HG03064 (cell line): ENCODE data around the gene PPP2R3A.
"Not testable (repeated sequence)": the region's sequence is repeated elsewhere in the genome, so short reads cannot be mapped to it uniquely, and the experiment has no call there.

Source experiments
- ATAC-seq: cut with Tn5 transposase; IDR thresholded peaks from one replicate; pipeline ENCODE4 v1.9.1; 2021; ENCODE audit warnings: low read depth; ENCODE audit not compliant: unreplicated experiment

Gene PPP2R3A

GRCh38 chr3:136144397-136144796 lies 178.9 kb downstream of the PPP2R3A start:
- not testable (repeated sequence) for ATAC-seq

GRCh38 chr3:136146981-136147729 lies 181.6 kb downstream of the PPP2R3A start:
- ATAC-seq, result no peak

GRCh38 chr3:136149667-136150066 lies 184.1 kb downstream of the PPP2R3A start:
- ATAC-seq, result no peak

- ATAC-seq, result no peak
Observed at GRCh38 chr3:136151219-136151618, 185.7 kb downstream of the PPP2R3A start.

GRCh38 chr3:136152176-136152843 lies 186.8 kb downstream of the PPP2R3A start:
- ATAC-seq, result no peak

- no peak for ATAC-seq
Observed at GRCh38 chr3:136152963-136153362, 187.4 kb downstream of the PPP2R3A start.

GRCh38 chr3:136161516-136161915 lies 196.0 kb downstream of the PPP2R3A start:
- ATAC-seq, result no peak

- no peak for ATAC-seq
Observed at GRCh38 chr3:136162322-136162721, 196.8 kb downstream of the PPP2R3A start.

- ATAC-seq, result not testable (repeated sequence)
Observed at GRCh38 chr3:136163607-136164006, 198.1 kb downstream of the PPP2R3A start.

- ATAC-seq, result no peak
Observed at GRCh38 chr3:136166507-136166906, 201.0 kb downstream of the PPP2R3A start.

- ATAC-seq, result not testable (repeated sequence)
Observed at GRCh38 chr3:136168236-136168635, 202.7 kb downstream of the PPP2R3A start.

- no peak for ATAC-seq
Observed at GRCh38 chr3:136171097-136171542, 205.6 kb downstream of the PPP2R3A start.

- no peak for ATAC-seq
Observed at GRCh38 chr3:136173939-136174490, 208.5 kb downstream of the PPP2R3A start.

- no peak for ATAC-seq
Observed at GRCh38 chr3:136177876-136178275, 212.3 kb downstream of the PPP2R3A start.

- no peak for ATAC-seq
Observed at GRCh38 chr3:136181741-136182140, 216.2 kb downstream of the PPP2R3A start.

GRCh38 chr3:136184703-136185102 lies 219.2 kb downstream of the PPP2R3A start:
- no peak for ATAC-seq

- ATAC-seq, result no peak
Observed at GRCh38 chr3:136186344-136186743, 220.8 kb downstream of the PPP2R3A start.

GRCh38 chr3:136186846-136187245 lies 221.3 kb downstream of the PPP2R3A start:
- ATAC-seq, result no peak

GRCh38 chr3:136187868-136188267 lies 222.3 kb downstream of the PPP2R3A start:
- ATAC-seq, result no peak

- ATAC-seq, result no peak
Observed at GRCh38 chr3:136189043-136189442, 223.5 kb downstream of the PPP2R3A start.

GRCh38 chr3:136189859-136190617 lies 224.5 kb downstream of the PPP2R3A start:
- ATAC-seq, result no peak
